Measurements from ENCODE around the gene CYP8B1.

Gene CYP8B1

GRCh38 chr3:42839616-42840015, 36.1 kb downstream of the CYP8B1 start:
- TF ChIP-seq CTCF (IDR thresholded peaks at IDR 0.05): peak; percentile 66

- no peak for TF ChIP-seq CTCF (IDR thresholded peaks at IDR 0.05)
Measured at GRCh38 chr3:42838571-42838970, 37.1 kb downstream of the CYP8B1 start.

GRCh38 chr3:42836150-42837123, 39.2 kb downstream of the CYP8B1 start:
- TF ChIP-seq CTCF (IDR thresholded peaks at IDR 0.05): no peak

- peak; percentile 84 for TF ChIP-seq CTCF (IDR thresholded peaks at IDR 0.05)
Measured at GRCh38 chr3:42831321-42831713, 44.4 kb downstream of the CYP8B1 start.

GRCh38 chr3:42830437-42831320, 45.0 kb downstream of the CYP8B1 start:
- TF ChIP-seq CTCF (IDR thresholded peaks at IDR 0.05): peak; percentile 67

GRCh38 chr3:42829628-42830436, 45.8 kb downstream of the CYP8B1 start:
- TF ChIP-seq CTCF (IDR thresholded peaks at IDR 0.05): no peak
